ENCODE measurements around the gene EVC2.
"Not testable (repeated sequence)": the region's sequence is repeated elsewhere in the genome, so short reads cannot be mapped to it uniquely, and the experiment has no call there.

Gene EVC2

DNA sequence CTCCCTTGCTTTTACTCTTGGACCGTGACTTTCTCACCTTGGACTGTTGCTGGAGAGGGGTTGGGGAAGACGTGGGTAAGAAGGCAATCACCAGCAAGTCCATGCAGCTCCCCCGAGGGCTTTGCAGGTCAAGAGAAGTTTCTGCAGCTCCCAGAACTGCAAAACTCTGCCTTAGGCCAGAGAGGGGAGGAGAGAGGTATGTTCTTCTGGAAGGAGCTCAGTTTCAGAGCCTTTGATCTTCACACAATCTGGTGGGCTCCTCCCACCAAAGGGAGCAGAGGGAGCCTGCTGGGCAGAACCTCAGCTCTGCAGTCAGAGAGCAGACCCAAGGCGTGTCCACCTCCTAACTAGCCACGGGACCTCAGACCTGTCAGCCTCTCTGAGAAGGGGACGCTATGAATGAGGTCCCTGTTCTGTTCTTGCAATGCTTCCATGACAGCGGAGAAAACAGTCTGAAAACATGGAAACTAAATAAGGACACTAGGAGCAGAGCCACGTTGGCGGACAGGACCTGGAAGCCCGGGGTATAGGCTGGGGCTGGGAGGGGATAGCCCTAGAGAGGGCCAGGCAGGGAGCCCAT, 92.8 kb downstream of the EVC2 start:
- H3K4me1 ChIP-seq (ENCODE audit: insufficient read depth, insufficient read length), result no peaks in the 10 kb centered on the region
- H3K9ac ChIP-seq (ENCODE audit: insufficient read length, low read depth), result no peak overlapping the region
- TF ChIP-seq ZNF274 (IDR thresholded peaks at IDR 0.05; ENCODE audit: low read depth, low read length), result no peak
- TF ChIP-seq YY1 (IDR thresholded peaks at IDR 0.05; ENCODE audit: insufficient read depth, insufficient read length), result no peak
- no peaks in the 10 kb centered on the region for H3K27me3 ChIP-seq (ENCODE audit: insufficient read depth, insufficient read length)
- peaks cover 69% of the 10 kb centered on the region for H3K36me3 ChIP-seq (ENCODE audit: insufficient read depth, insufficient read length, low read length)
- no peak overlapping the region for H3K4me3 ChIP-seq (ENCODE audit: insufficient read length, low read depth)
- H3K9me3 ChIP-seq (ENCODE audit: insufficient read depth, low read length), result no peaks in the 10 kb centered on the region
- DNase-seq (ENCODE audit: low read depth, low spot score), result no peak

- Histone ChIP-seq H3K36me3 (ENCODE audit: insufficient read depth, insufficient read length, low read length) (peaks cover 57% of the 10 kb centered on the region), H3K27me3 (ENCODE audit: insufficient read depth, insufficient read length) (no peaks in the 10 kb centered on the region), H3K4me3 (ENCODE audit: insufficient read length, low read depth) (no peak overlapping the region), H3K4me1 (ENCODE audit: insufficient read depth, insufficient read length) (no peaks in the 10 kb centered on the region), H3K9me3 (ENCODE audit: insufficient read depth, low read length) (no peaks in the 10 kb centered on the region), H3K9ac (ENCODE audit: insufficient read length, low read depth) (no peak overlapping the region)
- no peak for TF ChIP-seq SUZ12 (IDR thresholded peaks at IDR 0.05; ENCODE audit: extremely low read depth, insufficient read depth, insufficient read length)
- no peak for TF ChIP-seq YY1 (IDR thresholded peaks at IDR 0.05; ENCODE audit: insufficient read depth, insufficient read length)
- TF ChIP-seq ZNF274 (IDR thresholded peaks at IDR 0.05; ENCODE audit: low read depth, low read length), result no peak
- DNase-seq (ENCODE audit: low read depth, low spot score), result no peak
These were observed 96.6 kb downstream of the EVC2 start for GRCh38 chr4:5611750-5612149.

GRCh38 chr4:5609306-5610007, 98.9 kb downstream of the EVC2 start:
- no peak overlapping the region for H3K4me3 ChIP-seq (ENCODE audit: insufficient read length, low read depth)
- H3K27me3 ChIP-seq (ENCODE audit: insufficient read depth, insufficient read length), result no peaks in the 10 kb centered on the region
- no peak for DNase-seq (ENCODE audit: low read depth, low spot score)
- H3K36me3 ChIP-seq (ENCODE audit: insufficient read depth, insufficient read length, low read length), result peaks cover 46% of the 10 kb centered on the region
- TF ChIP-seq ZNF274 (IDR thresholded peaks at IDR 0.05; ENCODE audit: low read depth, low read length), result no peak
- no peak for TF ChIP-seq SUZ12 (IDR thresholded peaks at IDR 0.05; ENCODE audit: extremely low read depth, insufficient read depth, insufficient read length)
- TF ChIP-seq YY1 (IDR thresholded peaks at IDR 0.05; ENCODE audit: insufficient read depth, insufficient read length), result no peak
- no peaks in the 10 kb centered on the region for H3K9me3 ChIP-seq (ENCODE audit: insufficient read depth, low read length)
- H3K9ac ChIP-seq (ENCODE audit: insufficient read length, low read depth), result no peak overlapping the region
- no peaks in the 10 kb centered on the region for H3K4me1 ChIP-seq (ENCODE audit: insufficient read depth, insufficient read length)

DNA sequence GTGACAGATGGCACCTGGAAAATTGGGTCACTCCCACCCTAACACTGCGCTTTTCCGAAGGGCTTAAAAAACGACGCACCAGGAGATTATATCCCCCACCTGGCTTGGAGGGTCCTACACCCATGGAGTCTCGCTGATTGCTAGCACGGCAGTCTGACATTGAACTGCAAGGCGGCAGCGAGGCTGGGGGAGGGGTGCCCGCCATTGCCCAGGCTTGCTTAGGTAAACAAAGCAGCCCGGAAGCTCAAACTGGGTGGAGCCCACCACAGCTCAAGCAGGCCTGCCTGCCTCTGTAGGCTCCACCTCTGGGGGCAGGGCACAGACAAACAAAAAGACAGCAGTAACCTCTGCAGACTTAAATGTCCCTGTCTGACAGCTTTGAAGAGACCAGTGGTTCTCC, 114.5 kb downstream of the EVC2 start:
- H3K27me3 ChIP-seq (ENCODE audit: insufficient read depth, insufficient read length); H3K4me3 ChIP-seq (ENCODE audit: insufficient read length, low read depth); H3K9ac ChIP-seq (ENCODE audit: insufficient read length, low read depth); H3K4me1 ChIP-seq (ENCODE audit: insufficient read depth, insufficient read length); DNase-seq (ENCODE audit: low read depth, low spot score): not testable (repeated sequence)
- Histone ChIP-seq H3K36me3 (ENCODE audit: insufficient read depth, insufficient read length, low read length) (peaks cover 16% of the 10 kb centered on the region), H3K9me3 (ENCODE audit: insufficient read depth, low read length) (peaks cover 29% of the 10 kb centered on the region)

DNA sequence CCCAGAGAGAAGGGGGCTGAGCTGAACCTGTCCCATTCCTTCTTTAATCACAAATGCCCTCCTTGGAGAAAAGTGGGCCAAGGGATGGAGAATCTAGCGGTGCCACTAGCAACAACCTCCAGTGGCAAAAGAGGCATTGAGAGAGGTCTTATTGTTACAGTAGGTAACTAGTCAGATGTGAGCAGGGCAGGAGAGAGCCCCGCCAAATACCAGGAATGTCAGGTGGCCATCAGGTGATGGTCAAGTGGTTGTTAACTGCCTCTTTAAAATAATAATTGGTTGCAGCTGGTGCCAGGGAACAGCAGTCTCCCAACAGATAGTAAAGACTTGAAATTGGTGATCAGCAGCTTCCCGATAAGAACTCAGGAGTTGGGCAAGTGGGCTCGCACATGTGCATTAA, 116.1 kb downstream of the EVC2 start:
- no peak overlapping the region for H3K9ac ChIP-seq (ENCODE audit: insufficient read length, low read depth)
- TF ChIP-seq ZNF274 (IDR thresholded peaks at IDR 0.05; ENCODE audit: low read depth, low read length), result no peak
- TF ChIP-seq SUZ12 (IDR thresholded peaks at IDR 0.05; ENCODE audit: extremely low read depth, insufficient read depth, insufficient read length), result no peak
- TF ChIP-seq YY1 (IDR thresholded peaks at IDR 0.05; ENCODE audit: insufficient read depth, insufficient read length), result no peak
- H3K4me1 ChIP-seq (ENCODE audit: insufficient read depth, insufficient read length), result no peaks in the 10 kb centered on the region
- peaks cover 44% of the 10 kb centered on the region for H3K9me3 ChIP-seq (ENCODE audit: insufficient read depth, low read length)
- no peak for DNase-seq (ENCODE audit: low read depth, low spot score)
- peaks cover 16% of the 10 kb centered on the region for H3K36me3 ChIP-seq (ENCODE audit: insufficient read depth, insufficient read length, low read length)
- no peaks in the 10 kb centered on the region for H3K27me3 ChIP-seq (ENCODE audit: insufficient read depth, insufficient read length)
- H3K4me3 ChIP-seq (ENCODE audit: insufficient read length, low read depth), result no peak overlapping the region

DNA sequence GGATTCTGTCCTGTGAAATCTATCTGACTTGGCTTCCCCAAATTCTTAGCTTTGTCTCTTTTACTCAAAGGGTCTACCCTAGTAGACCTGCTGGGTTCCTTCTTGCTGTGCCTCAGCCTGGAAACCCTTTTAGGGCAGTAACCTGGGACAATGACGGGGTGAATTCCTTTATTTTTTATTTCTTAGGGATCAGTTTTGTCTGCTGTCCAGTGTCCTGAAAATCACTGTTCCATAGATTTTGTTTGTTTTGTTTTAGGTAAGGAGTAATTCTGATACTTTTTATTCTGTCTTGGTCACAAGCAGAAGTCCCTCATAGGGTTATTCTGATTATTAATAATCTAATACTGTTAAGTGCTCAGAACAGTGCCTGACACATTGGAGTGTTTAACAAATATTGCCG, 118.9 kb downstream of the EVC2 start:
- no peaks in the 10 kb centered on the region for H3K4me1 ChIP-seq (ENCODE audit: insufficient read depth, insufficient read length)
- TF ChIP-seq SUZ12 (IDR thresholded peaks at IDR 0.05; ENCODE audit: extremely low read depth, insufficient read depth, insufficient read length) (no peak), ZNF274 (IDR thresholded peaks at IDR 0.05; ENCODE audit: low read depth, low read length) (no peak), YY1 (IDR thresholded peaks at IDR 0.05; ENCODE audit: insufficient read depth, insufficient read length) (no peak)
- H3K36me3 ChIP-seq (ENCODE audit: insufficient read depth, insufficient read length, low read length), result peaks cover 23% of the 10 kb centered on the region
- no peak overlapping the region for H3K4me3 ChIP-seq (ENCODE audit: insufficient read length, low read depth)
- peaks cover 49% of the 10 kb centered on the region for H3K9me3 ChIP-seq (ENCODE audit: insufficient read depth, low read length)
- H3K9ac ChIP-seq (ENCODE audit: insufficient read length, low read depth), result no peak overlapping the region
- H3K27me3 ChIP-seq (ENCODE audit: insufficient read depth, insufficient read length), result no peaks in the 10 kb centered on the region
- no peak for DNase-seq (ENCODE audit: low read depth, low spot score)

DNA sequence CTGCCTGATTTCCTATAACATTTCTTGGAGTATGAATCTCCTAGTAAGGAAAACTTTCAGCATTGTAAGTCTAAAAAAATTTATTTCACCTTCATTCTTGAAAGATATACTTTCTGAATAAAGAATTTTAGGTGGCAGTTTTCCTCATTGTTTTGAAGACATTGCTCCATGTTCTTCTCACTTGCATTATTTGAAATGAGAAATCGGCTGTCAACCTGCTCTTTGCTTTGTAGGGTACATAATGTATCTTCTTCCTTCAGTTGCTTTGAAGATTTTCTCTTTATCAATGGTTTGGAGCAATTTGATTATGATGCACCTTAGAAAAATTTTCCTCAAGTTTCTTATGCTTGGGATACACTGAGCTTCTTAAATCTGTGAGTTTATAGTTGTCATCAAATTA, 120.3 kb downstream of the EVC2 start:
- H3K4me3 ChIP-seq (ENCODE audit: insufficient read length, low read depth), result no peak overlapping the region
- DNase-seq (ENCODE audit: low read depth, low spot score), result no peak
- H3K4me1 ChIP-seq (ENCODE audit: insufficient read depth, insufficient read length), result no peaks in the 10 kb centered on the region
- H3K9me3 ChIP-seq (ENCODE audit: insufficient read depth, low read length), result peaks cover 44% of the 10 kb centered on the region
- TF ChIP-seq YY1 (IDR thresholded peaks at IDR 0.05; ENCODE audit: insufficient read depth, insufficient read length), result no peak
- TF ChIP-seq ZNF274 (IDR thresholded peaks at IDR 0.05; ENCODE audit: low read depth, low read length), result no peak
- H3K27me3 ChIP-seq (ENCODE audit: insufficient read depth, insufficient read length), result no peaks in the 10 kb centered on the region
- peaks cover 23% of the 10 kb centered on the region for H3K36me3 ChIP-seq (ENCODE audit: insufficient read depth, insufficient read length, low read length)
- H3K9ac ChIP-seq (ENCODE audit: insufficient read length, low read depth), result no peak overlapping the region
